B cell (primary cell): ENCODE data around the gene AIMP1. TPM values are rescaled to one million over a fixed set of nuclear protein-coding genes. Genes with fewer than 3 reads are reported as not detected.

Experiments used
- ATAC-seq: fragments of 200-7000 bp; cut with Tn5 transposase; one replicate; pipeline ENCODE4 v1.10.0; 2021; ENCODE audit warnings: low read depth, mild to moderate bottlenecking, moderate number of reproducible peaks, moderate library complexity
- CTCF ChIA-PET: fragments of 350-600 bp; sonication (Branson Sonifier 250); formaldehyde crosslinking; loops from one replicate; lab custom pipeline; 2021; ENCODE audit warnings: antibody characterized with exemption, inconsistent platforms; lab: Charles Lee
- POLR2A ChIA-PET: fragments of 350-600 bp; sonication (Branson Sonifier 250); formaldehyde crosslinking; loops from one replicate; lab custom pipeline; 2021; ENCODE audit warnings: antibody characterized with exemption; lab: Charles Lee
- DNase-seq: peaks from one replicate; pipeline ENCODE4 v3.0.0; 2013
- H2AFZ ChIP-seq: 2 replicates; pipeline ENCODE4 v1.6.1; 2012; ENCODE audit warnings: mild to moderate bottlenecking, low read depth, low read length; ENCODE audit not compliant: insufficient read depth, poor library complexity, severe bottlenecking
- H3K27ac ChIP-seq, 2 donors: 1 replicate in 1 of 2; 2 replicates in 1 of 2; pipeline ENCODE4 v1.5.1; 2012 to 2013; ENCODE audit warnings: low read length in 2 of 2, mild to moderate bottlenecking in 2 of 2, moderate library complexity in 1 of 2
- H3K27me3 ChIP-seq, 4 experiments: fragments of 200-600 bp in 1 of 4; sonication (generic) in 1 of 4; replicated peaks in 1 of 4; 1 replicate in 2 of 4; 2 replicates in 2 of 4; pipeline versions ENCODE4 v1.6.1 to v1.7.0; 2013 to 2016; ENCODE audit warnings: low read length in 3 of 4, mild to moderate bottlenecking in 2 of 4, mixed read lengths in 1 of 4, moderate library complexity in 1 of 4; ENCODE audit not compliant: insufficient read depth in 4 of 4, control insufficient read depth in 3 of 4; ENCODE audit errors: control extremely low read depth in 1 of 4
- H3K36me3 ChIP-seq, 2 experiments: replicated peaks in 1 of 2; 1 replicate in 1 of 2; 2 replicates in 1 of 2; pipeline versions ENCODE4 v1.6.1 to v1.7.1; 2013; ENCODE audit warnings: low read length in 1 of 2; ENCODE audit not compliant: insufficient read depth in 2 of 2, control insufficient read depth in 1 of 2; ENCODE audit errors: control extremely low read depth in 1 of 2, extremely low read depth in 1 of 2
- H3K4me1 ChIP-seq, 2 donors: fragments of 200-600 bp in 1 of 2; sonication (generic) in 1 of 2; 1 replicate in 1 of 2; 2 replicates in 1 of 2; pipeline versions ENCODE4 v1.5.1 to v1.6.1; 2013 to 2017; ENCODE audit warnings: low read length in 2 of 2; ENCODE audit not compliant: control insufficient read depth in 2 of 2, insufficient read depth in 2 of 2
- H3K4me2 ChIP-seq: replicated peaks from 2 replicates; pipeline ENCODE3; 2012; ENCODE audit warnings: mild to moderate bottlenecking, low read depth, low read length; ENCODE audit not compliant: poor library complexity, severe bottlenecking
- H3K4me3 ChIP-seq, 5 experiments: fragments of 200-600 bp in 1 of 5; sonication (generic) in 1 of 5; 1 replicate in 3 of 5; 2 replicates in 2 of 5; pipeline versions ENCODE4 v1.5.1 to v1.7.0; 2011 to 2016; ENCODE audit warnings: low read length in 4 of 5, mild to moderate bottlenecking in 4 of 5, low read depth in 2 of 5, control low read depth in 1 of 5, moderate library complexity in 1 of 5; ENCODE audit not compliant: insufficient read depth in 1 of 5; ENCODE audit errors: control extremely low read depth in 1 of 5, extremely low read depth in 1 of 5
- H3K79me2 ChIP-seq: fragments of 200-600 bp; sonication (generic); one replicate; pipeline ENCODE4 v1.6.0; 2016; ENCODE audit warnings: low read length; ENCODE audit not compliant: control insufficient read depth, insufficient read depth
- H3K9ac ChIP-seq: fragments of 200-600 bp; sonication (generic); 2 replicates; pipeline ENCODE4 v1.6.1; 2017; ENCODE audit warnings: mild to moderate bottlenecking, low read length, moderate library complexity
- H3K9me3 ChIP-seq, 3 donors: one replicate each; pipeline versions ENCODE4 v1.6.1 to v1.7.1; 2013; ENCODE audit warnings: low read length in 2 of 3; ENCODE audit not compliant: control insufficient read depth in 2 of 3, insufficient read depth in 1 of 3; ENCODE audit errors: control extremely low read depth in 1 of 3
- H4K20me1 ChIP-seq: 2 replicates; pipeline ENCODE4 v1.6.0; 2012; ENCODE audit warnings: mild to moderate bottlenecking, low read length; ENCODE audit not compliant: insufficient read depth, control insufficient read depth, poor library complexity, severe bottlenecking
- H3K27ac Mint-ChIP-seq: one replicate; pipeline ENCODE4 v1.8.0; 2021; ENCODE audit warnings: mixed read lengths
- H3K27me3 Mint-ChIP-seq: one replicate; pipeline ENCODE4 v1.8.0; 2021; ENCODE audit warnings: mixed read lengths
- H3K4me1 Mint-ChIP-seq: one replicate; pipeline ENCODE4 v1.8.0; 2021; ENCODE audit warnings: mixed read lengths
- H3K4me3 Mint-ChIP-seq: one replicate; pipeline ENCODE4 v1.8.0; 2021; ENCODE audit warnings: mixed read lengths
- H3K9me3 Mint-ChIP-seq: one replicate; pipeline ENCODE4 v1.8.0; 2022; ENCODE audit warnings: mixed read lengths; ENCODE audit not compliant: insufficient read depth
- EZH2 ChIP-seq: IDR thresholded peaks from 2 replicates; pipeline ENCODE4 v1.6.1; 2012; ENCODE audit warnings: borderline replicate concordance, low read depth, mild to moderate bottlenecking, moderate library complexity, low read length; ENCODE audit not compliant: insufficient read depth, poor library complexity, severe bottlenecking
- WGBS: methylation state at CpG from one replicate; pipeline ENCODE4 v1.1.5; 2013; ENCODE audit warnings: missing lambda C conversion rate; ENCODE audit not compliant: insufficient coverage; 5-methylcytosine and 5-hydroxymethylcytosine counted together
- intact Hi-C: fragments of 100-400 bp; cut with micrococcal nuclease; formaldehyde crosslinking; loops from one replicate; pipeline ENCODE4 v1.10.0; 2022
- polyA plus RNA-seq: library from polyadenylated mRNA; depleted of rRNA; stranded (reverse); fragments of >200 nt; gene quantifications from 2 replicates; pipeline ENCODE4 v1.2.3, GENCODE V29; 2012
- total RNA-seq, 2 donors: library from RNA; stranded (reverse); fragments of 120-200 nt in 1 of 2; gene quantifications; 1 replicate in 1 of 2; 2 replicates in 1 of 2; pipeline versions ENCODE4 v1.2.3 to v1.2.4, GENCODE V29; 2013 to 2022
- TF ChIP-seq, protein P1 (sequence below): fragments of 200-600 bp; IDR thresholded peaks from one replicate; pipeline ENCODE4 v1.8.0; 2022; ENCODE audit warnings: antibody characterized with exemption, mild to moderate bottlenecking

AIMP1 gene
- total and polyA plus RNA-seq, 2 donors (not counting 1 experiment from before 2014, with no cell fraction given) = 12.0 to 49.7 TPM

DNA sequence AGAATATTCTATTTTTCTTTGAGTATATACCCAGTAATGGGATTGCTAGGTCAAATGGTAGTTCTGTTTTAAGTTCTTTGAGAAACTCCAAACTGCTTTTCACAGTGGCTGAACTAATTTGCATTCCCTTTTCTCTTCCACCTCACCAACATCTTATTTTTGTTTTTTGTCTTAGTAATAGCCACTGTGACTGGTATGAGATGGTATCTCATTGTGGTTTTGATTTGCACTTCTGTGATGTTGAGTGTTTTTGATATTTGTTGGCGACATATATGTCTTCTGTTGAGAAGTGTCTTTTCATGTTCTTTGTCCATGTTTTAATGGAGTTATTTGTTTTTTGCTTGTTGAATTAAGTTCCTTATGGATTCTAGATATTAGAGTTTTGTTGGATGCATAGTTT is 24.4 kb downstream of the AIMP1 start:
- intact Hi-C loops = no loop called here
- Histone ChIP-seq H2AFZ (no peak overlapping the region), H4K20me1 (peaks cover 22% of the 10 kb centered on the region), H3K4me3 (no peak overlapping the region), H3K9me3 (peaks cover 2 to 9% (median 6%) of the 10 kb centered on the region in 3 donors), H3K4me2 (no peak overlapping the region), H3K27me3 (no peaks in the 10 kb centered on the region), H3K9ac (no peak overlapping the region), H3K4me1 (peaks cover 0 to 7% of the 10 kb centered on the region in 2 donors), H3K79me2 (peaks cover 36% of the 10 kb centered on the region), H3K36me3 (peaks cover 18 to 65% of the 10 kb centered on the region in 2 experiments), H3K27ac (no peak overlapping the region)
- Mint-ChIP-seq H3K27me3 (no peaks in the 10 kb centered on the region), H3K27ac (no peak overlapping the region), H3K4me3 (no peak overlapping the region), H3K4me1 (peaks cover 27% of the 10 kb centered on the region), H3K9me3 (peaks cover 14% of the 10 kb centered on the region)
- ChIA-PET CTCF (interaction anchor here (0.6 kb wide), 1 partner anchor 11 kb away, joined by 4 read pairs; no protein-coding TSS in a partner anchor), POLR2A (no interaction called here)
- DNase-seq (no peak), ATAC-seq (no peak)
- TF ChIP-seq EZH2 = no peak
- TF ChIP-seq, protein P1, sequence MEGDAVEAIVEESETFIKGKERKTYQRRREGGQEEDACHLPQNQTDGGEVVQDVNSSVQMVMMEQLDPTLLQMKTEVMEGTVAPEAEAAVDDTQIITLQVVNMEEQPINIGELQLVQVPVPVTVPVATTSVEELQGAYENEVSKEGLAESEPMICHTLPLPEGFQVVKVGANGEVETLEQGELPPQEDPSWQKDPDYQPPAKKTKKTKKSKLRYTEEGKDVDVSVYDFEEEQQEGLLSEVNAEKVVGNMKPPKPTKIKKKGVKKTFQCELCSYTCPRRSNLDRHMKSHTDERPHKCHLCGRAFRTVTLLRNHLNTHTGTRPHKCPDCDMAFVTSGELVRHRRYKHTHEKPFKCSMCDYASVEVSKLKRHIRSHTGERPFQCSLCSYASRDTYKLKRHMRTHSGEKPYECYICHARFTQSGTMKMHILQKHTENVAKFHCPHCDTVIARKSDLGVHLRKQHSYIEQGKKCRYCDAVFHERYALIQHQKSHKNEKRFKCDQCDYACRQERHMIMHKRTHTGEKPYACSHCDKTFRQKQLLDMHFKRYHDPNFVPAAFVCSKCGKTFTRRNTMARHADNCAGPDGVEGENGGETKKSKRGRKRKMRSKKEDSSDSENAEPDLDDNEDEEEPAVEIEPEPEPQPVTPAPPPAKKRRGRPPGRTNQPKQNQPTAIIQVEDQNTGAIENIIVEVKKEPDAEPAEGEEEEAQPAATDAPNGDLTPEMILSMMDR = no peak
- 100% methylated on average over 1 of the region's 1 CpG for WGBS

- H3K9me3 Mint-ChIP-seq = peaks cover 7% of the 10 kb centered on the region
- H4K20me1 ChIP-seq = peaks cover 22% of the 10 kb centered on the region
- H3K27me3 Mint-ChIP-seq = no peaks in the 10 kb centered on the region
- no peak overlapping the region for H2AFZ ChIP-seq
- 100% methylated on average over 1 of the region's 2 CpGs for WGBS
- intact Hi-C loops = no loop called here
- no peak overlapping the region for H3K27ac ChIP-seq
- no peak overlapping the region for H3K4me3 ChIP-seq
- H3K27me3 ChIP-seq = no peaks in the 10 kb centered on the region
- DNase-seq = no peak
- no peak overlapping the region for H3K9ac ChIP-seq
- H3K9me3 ChIP-seq = peaks cover 0 to 1% (median 0%) of the 10 kb centered on the region in 3 donors
- peaks cover 27% of the 10 kb centered on the region for H3K4me1 Mint-ChIP-seq
- peaks cover 17 to 51% of the 10 kb centered on the region in 2 experiments for H3K36me3 ChIP-seq
- ChIA-PET POLR2A (no interaction called here), CTCF (no interaction called here)
- ATAC-seq = no peak
- peaks cover 0 to 7% of the 10 kb centered on the region in 2 donors for H3K4me1 ChIP-seq
- H3K4me2 ChIP-seq = no peak overlapping the region
- no peak overlapping the region for H3K4me3 Mint-ChIP-seq
- peaks cover 26% of the 10 kb centered on the region for H3K79me2 ChIP-seq
- no peak overlapping the region for H3K27ac Mint-ChIP-seq
- TF ChIP-seq, protein P1 = no peak
- no peak for TF ChIP-seq EZH2
Observed at GRCh38 chr4:106343865-106344646, 27.7 kb downstream of the AIMP1 start.
